Gastroesophageal sphincter (tissue), 4 donors: ENCODE data around the gene CP. TPM values are rescaled to one million over a fixed set of nuclear protein-coding genes. Genes with fewer than 3 reads are reported as not detected.
A peak's percentile ranks its signal among the peaks of the same experiment; 100 is the strongest.

Experiments
- ATAC-seq: fragments of 150-250 bp; one replicate; pipeline ENCODE4 v1.9.1; 2016; ENCODE audit warnings: mild to moderate bottlenecking, moderate library complexity
- H3K27ac ChIP-seq, 4 donors: fragments of 200-600 bp; sonication (generic) in 3 of 4; 1 replicate in 3 of 4; 2 replicates in 1 of 4; pipeline ENCODE4 v1.5.1; 2016 to 2019
- H3K27me3 ChIP-seq: fragments of 200-600 bp; sonication (generic); one replicate; pipeline ENCODE4 v1.5.1; 2019
- H3K36me3 ChIP-seq, 2 donors: fragments of 200-600 bp; sonication (generic); one replicate each; pipeline ENCODE4 v1.5.1; 2019; ENCODE audit warnings: control low read depth in 1 of 2
- H3K4me1 ChIP-seq, 3 donors: fragments of 200-600 bp; sonication (generic); 1 replicate in 2 of 3; 2 replicates in 1 of 3; pipeline ENCODE4 v1.5.1; 2016 to 2019; ENCODE audit warnings: control low read depth in 2 of 3
- H3K4me3 ChIP-seq, 2 donors: fragments of 200-600 bp; sonication (generic); one replicate each; pipeline ENCODE4 v1.5.1; 2019; ENCODE audit warnings: mild to moderate bottlenecking in 1 of 2, moderate library complexity in 1 of 2
- H3K9me3 ChIP-seq, 3 donors: fragments of 200-600 bp; sonication (generic); one replicate each; pipeline ENCODE4 v1.5.1; 2017 to 2019; ENCODE audit warnings: control low read depth in 2 of 3
- CTCF ChIP-seq, 4 experiments: fragments of 200-600 bp in 2 of 4; fragments of 450-650 bp in 2 of 4; sonication (generic) in 1 of 4; IDR thresholded peaks; one replicate each; pipeline ENCODE4 v1.5.1; 2017 to 2019; ENCODE audit warnings: antibody characterized with exemption in 4 of 4, mild to moderate bottlenecking in 2 of 4, moderate library complexity in 2 of 4
- EP300 ChIP-seq: sonication (generic); formaldehyde crosslinking; IDR thresholded peaks from one replicate; pipeline ENCODE4 v1.6.1; 2017; ENCODE audit warnings: antibody characterized with exemption, mild to moderate bottlenecking
- POLR2A ChIP-seq, 2 donors: fragments of 450-650 bp; IDR thresholded peaks; one replicate each; pipeline ENCODE4 v1.6.1; 2017; ENCODE audit warnings: antibody characterized with exemption in 2 of 2, mild to moderate bottlenecking in 2 of 2, moderate library complexity in 1 of 2
- POLR2AphosphoS5 ChIP-seq: sonication (generic); formaldehyde crosslinking; IDR thresholded peaks from one replicate; pipeline ENCODE4 v1.6.1; 2017; ENCODE audit warnings: antibody characterized with exemption
- WGBS, 2 donors: methylation state at CpG; one replicate each; pipeline ENCODE4 v1.1.5; 2018; ENCODE audit warnings: low coverage in 1 of 2; 5-methylcytosine and 5-hydroxymethylcytosine counted together
- total RNA-seq, 4 donors: library from RNA; depleted of rRNA; stranded (reverse); fragments of >200 nt; gene quantifications; one replicate each; pipeline ENCODE4 v1.1.0, GENCODE V29; 2016

CP gene
- total RNA-seq, 4 donors from 2014 or later: 2.3 to 44.8 (median 12.5) TPM

DNA sequence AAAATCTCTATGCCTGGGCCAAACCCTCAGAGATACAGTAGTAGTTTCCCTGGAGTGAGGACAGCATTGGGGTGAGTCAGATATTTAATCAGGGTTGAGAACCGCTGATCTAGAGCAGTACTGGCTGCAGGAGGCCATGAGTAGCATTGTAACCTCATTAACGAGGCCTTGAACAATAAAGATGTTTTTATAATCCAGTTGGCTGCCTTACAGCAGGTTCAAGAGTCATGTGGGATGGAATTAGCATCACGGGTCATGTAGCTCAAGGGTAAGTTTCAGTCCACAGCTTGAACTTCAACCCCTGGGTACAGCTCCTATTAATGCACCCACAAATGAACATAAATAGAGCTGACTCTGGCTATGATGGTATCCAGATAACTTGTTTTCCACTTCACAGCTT is 87.1 kb downstream of the CP start:
- no peak for ATAC-seq
- Histone ChIP-seq H3K4me3 (no peak overlapping the region), H3K27ac (no peak overlapping the region), H3K27me3 (no peaks in the 10 kb centered on the region), H3K4me1 (peaks cover 0 to 46% (median 5%) of the 10 kb centered on the region in 3 donors), H3K9me3 (no peaks in the 10 kb centered on the region), H3K36me3 (no peaks in the 10 kb centered on the region)
- 56 to 60% methylated on average over 1 to 3 of the region's 3 CpGs for WGBS, 2 donors
- TF ChIP-seq CTCF (IDR thresholded peaks at IDR 0.05): no peak

DNA sequence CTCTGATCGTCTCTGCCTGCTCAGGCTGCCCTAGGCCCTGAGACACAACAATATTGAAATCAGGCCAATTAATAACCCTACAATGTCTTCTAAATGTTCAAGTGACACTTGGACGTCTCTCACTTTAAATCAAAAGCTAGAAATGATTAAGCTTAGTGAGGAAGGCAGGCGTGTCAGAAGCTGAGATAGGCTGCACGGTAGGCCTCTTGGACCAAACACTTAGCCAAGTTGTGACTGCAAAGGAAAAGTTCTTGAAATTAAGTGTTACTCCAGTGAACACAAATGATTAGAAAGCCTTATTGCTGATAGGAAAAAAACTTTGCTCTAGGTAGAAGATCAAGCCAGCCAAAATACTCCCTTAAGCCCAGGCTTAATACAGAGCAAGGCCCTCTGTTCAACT is 90.0 kb downstream of the CP start:
- no peak overlapping the region for H3K4me3 ChIP-seq
- 53 to 61% methylated on average over 3 to 4 of the region's 4 CpGs for WGBS, 2 donors
- TF ChIP-seq POLR2A (IDR thresholded peaks at IDR 0.05) (no peak), EP300 (no peak), POLR2AphosphoS5 (no peak), CTCF (IDR thresholded peaks at IDR 0.05) (no peak)
- no peaks in the 10 kb centered on the region for H3K27me3 ChIP-seq
- peaks cover 0 to 56% (median 5%) of the 10 kb centered on the region in 3 donors for H3K4me1 ChIP-seq
- no peaks in the 10 kb centered on the region for H3K36me3 ChIP-seq
- ATAC-seq: no peak
- H3K27ac ChIP-seq: peak overlapping the region in 3 of 4 donors; percentile 15 to 92 (median 39)
- H3K9me3 ChIP-seq: no peaks in the 10 kb centered on the region

GRCh38 chr3:149129326-149130205 is 92.1 kb downstream of the CP start, which contains the start of gene HPS3:
TSS of gene HPS3 (plus strand) at chr3:149129638. CDS start at chr3:149129724, 86 bp downstream.
- TF ChIP-seq POLR2AphosphoS5 (peak; percentile 95), EP300 (no peak), POLR2A (IDR thresholded peaks at IDR 0.05) (peak; percentile 87), CTCF (IDR thresholded peaks at IDR 0.05) (peak in 2 of 4 experiments; percentile 10 to 14)
- peak within 1 kb of the TSS; percentile 93 to 95 for H3K4me3 ChIP-seq
- peak; percentile 98 for ATAC-seq

DNA sequence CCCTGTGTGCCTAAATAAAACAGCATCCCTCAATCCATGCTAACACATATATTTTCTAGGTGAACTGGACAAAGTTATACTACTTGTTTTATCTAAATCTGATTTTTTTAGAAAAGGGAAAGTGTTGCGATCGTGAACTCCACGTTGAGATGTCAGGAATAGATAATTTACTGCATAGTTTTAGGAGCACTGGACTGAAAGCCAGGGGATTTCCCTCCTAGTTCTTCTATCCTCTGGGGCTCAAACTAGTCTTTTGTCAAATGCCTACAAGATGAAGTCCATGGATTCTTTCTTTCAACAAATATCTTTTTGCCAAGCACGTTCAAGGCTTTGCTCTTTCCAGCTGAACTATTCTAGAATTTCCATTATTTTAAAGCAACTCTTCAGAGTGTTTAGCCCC is 92.8 kb downstream of the CP start:
- TF ChIP-seq POLR2AphosphoS5: no peak
- no peak for TF ChIP-seq CTCF (IDR thresholded peaks at IDR 0.05)
- no peak for TF ChIP-seq EP300
- no peak for TF ChIP-seq POLR2A (IDR thresholded peaks at IDR 0.05)

More at GRCh38 chr3:149129326-149130205, 92.1 kb downstream of the CP start, which contains the start of gene HPS3:
- H3K9me3 ChIP-seq: no peaks in the 10 kb centered on the region
- peak within 1 kb of the TSS; percentile 68 to 92 (median 86) for H3K27ac ChIP-seq
- 0 to 2% methylated on average over 2 to 7 of the region's 84 CpGs for WGBS, 2 donors
- peaks cover 0 to 47% (median 5%) of the 10 kb centered on the region in 3 donors for H3K4me1 ChIP-seq
- no peaks in the 10 kb centered on the region for H3K36me3 ChIP-seq
- H3K27me3 ChIP-seq: no peaks in the 10 kb centered on the region

More for the DNA sequence above, 92.8 kb downstream of the CP start:
- peak overlapping the region; percentile 60 to 92 (median 86) for H3K27ac ChIP-seq
- H3K4me3 ChIP-seq: peak overlapping the region; percentile 93 to 95
- H3K9me3 ChIP-seq: no peaks in the 10 kb centered on the region
- ATAC-seq: no peak
- 0 to 2% methylated on average over 4 of the region's 4 CpGs for WGBS, 2 donors
- H3K36me3 ChIP-seq: no peaks in the 10 kb centered on the region
- no peaks in the 10 kb centered on the region for H3K27me3 ChIP-seq
- peaks cover 0 to 40% (median 5%) of the 10 kb centered on the region in 3 donors for H3K4me1 ChIP-seq
